GM23338 (cell line): Measurements from ENCODE around the gene JDP2.

Source experiments
- CTCF ChIP-seq, 2 experiments: fragments of 200-600 bp in 1 of 2; sonication (generic) in 1 of 2; conservative IDR thresholded peaks; 2 replicates each; pipeline versions ENCODE4 v1.5.1 to v1.6.1; 2016 to 2017; ENCODE audit warnings: antibody characterized with exemption in 2 of 2, low read depth in 2 of 2, mild to moderate bottlenecking in 2 of 2, moderate library complexity in 1 of 2
- EZH2 ChIP-seq: fragments of 200-600 bp; sonication (generic); IDR thresholded peaks from one replicate; pipeline ENCODE4 v1.8.0; 2017; ENCODE audit warnings: antibody characterized with exemption, mild to moderate bottlenecking, low read depth; ENCODE audit not compliant: unreplicated experiment
- POLR2AphosphoS5 ChIP-seq: IDR thresholded peaks from 2 replicates; pipeline ENCODE4 v1.6.1; 2016; ENCODE audit warnings: antibody characterized with exemption, low read depth

- TF ChIP-seq CTCF (conservative IDR thresholded peaks at IDR 0.05; ENCODE audit: low read depth in 2 of 2) (no peak), POLR2AphosphoS5 (no peak), EZH2 (no peak)
Measured at GRCh38 chr14:75380656-75381055, 47.2 kb upstream of the JDP2 start.
